ENCODE measurements around the gene ZNF490.

ZNF490 gene

GRCh38 chr19:12543855-12544254 lies 66.8 kb downstream of the ZNF490 start:
- no peak for DNase-seq (ENCODE audit: low read depth, low spot score)

All from astrocyte of the hippocampus (primary cell).